Right atrium auricular region (tissue), 2 donors: ENCODE measurements around the gene PRUNE2. TPM values are rescaled to one million over a fixed set of nuclear protein-coding genes. Genes with fewer than 3 reads are reported as not detected.
"Not testable (repeated sequence)": the region's sequence is repeated elsewhere in the genome, so short reads cannot be mapped to it uniquely, and the experiment has no call there.

Experiments
- DNase-seq: peaks from one replicate; pipeline ENCODE4 v3.0.0-alpha.2; 2019; ENCODE audit warnings: low spot score
- H3K27ac ChIP-seq, 2 donors: fragments of 200-600 bp; sonication (generic); 1 replicate in 1 of 2; 2 replicates in 1 of 2; pipeline ENCODE4 v1.5.1; 2016 to 2019
- H3K27me3 ChIP-seq, 2 donors: fragments of 200-600 bp; sonication (generic); one replicate each; pipeline versions ENCODE4 v1.5.1 to v1.6.0; 2017 to 2019
- H3K36me3 ChIP-seq: fragments of 200-600 bp; sonication (generic); one replicate; pipeline ENCODE4 v1.5.1; 2016
- H3K4me1 ChIP-seq, 2 donors: fragments of 200-600 bp; sonication (generic); one replicate each; pipeline versions ENCODE4 v1.5.1 to v1.6.0; 2017 to 2019
- H3K4me3 ChIP-seq, 2 donors: fragments of 200-600 bp; sonication (generic); 1 replicate in 1 of 2; 2 replicates in 1 of 2; pipeline ENCODE4 v1.5.1; 2017 to 2019; ENCODE audit warnings: mild to moderate bottlenecking in 1 of 2, moderate library complexity in 1 of 2
- H3K9me3 ChIP-seq, 2 donors: fragments of 200-600 bp; sonication (generic); one replicate each; pipeline ENCODE4 v1.5.1; 2019
- total RNA-seq, 2 donors: library from RNA; depleted of rRNA; stranded (reverse); fragments of >200 nt; gene quantifications; one replicate each; pipeline ENCODE4 v1.1.0, GENCODE V29; 2016
- TF ChIP-seq, protein P1 (sequence below), 2 donors: fragments of 200-600 bp; sonication (generic); IDR thresholded peaks; one replicate each; pipeline ENCODE4 v1.5.1; 2019; ENCODE audit warnings: antibody characterized with exemption in 2 of 2

Gene PRUNE2
- total RNA-seq, 2 donors from 2014 or later, result 15.4 to 28.5 TPM

DNA sequence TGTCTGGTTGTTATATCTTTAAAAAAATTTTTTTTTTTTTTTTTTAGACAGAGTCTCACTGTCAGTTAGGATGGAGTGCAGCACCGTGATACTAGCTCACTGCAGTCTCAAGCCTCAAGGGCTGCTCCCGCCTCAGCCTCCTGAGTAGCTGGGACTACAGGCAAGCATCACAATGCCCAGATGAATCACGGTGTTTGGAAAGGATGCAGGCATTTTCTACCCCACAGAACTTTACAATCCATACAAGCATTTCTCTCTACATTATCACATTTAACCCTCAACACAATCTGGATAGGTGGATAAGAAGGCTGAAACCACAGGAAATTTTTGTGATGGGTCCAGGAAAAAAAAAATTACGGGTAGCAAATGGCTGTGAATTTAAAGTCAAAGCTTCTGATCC lies 147.4 kb downstream of the PRUNE2 start:
- Histone ChIP-seq H3K36me3 (no peaks in the 10 kb centered on the region), H3K9me3 (no peaks in the 10 kb centered on the region), H3K27ac (no peak overlapping the region), H3K4me1 (no peaks in the 10 kb centered on the region), H3K27me3 (no peaks in the 10 kb centered on the region), H3K4me3 (no peak overlapping the region)
- TF ChIP-seq, protein P1, sequence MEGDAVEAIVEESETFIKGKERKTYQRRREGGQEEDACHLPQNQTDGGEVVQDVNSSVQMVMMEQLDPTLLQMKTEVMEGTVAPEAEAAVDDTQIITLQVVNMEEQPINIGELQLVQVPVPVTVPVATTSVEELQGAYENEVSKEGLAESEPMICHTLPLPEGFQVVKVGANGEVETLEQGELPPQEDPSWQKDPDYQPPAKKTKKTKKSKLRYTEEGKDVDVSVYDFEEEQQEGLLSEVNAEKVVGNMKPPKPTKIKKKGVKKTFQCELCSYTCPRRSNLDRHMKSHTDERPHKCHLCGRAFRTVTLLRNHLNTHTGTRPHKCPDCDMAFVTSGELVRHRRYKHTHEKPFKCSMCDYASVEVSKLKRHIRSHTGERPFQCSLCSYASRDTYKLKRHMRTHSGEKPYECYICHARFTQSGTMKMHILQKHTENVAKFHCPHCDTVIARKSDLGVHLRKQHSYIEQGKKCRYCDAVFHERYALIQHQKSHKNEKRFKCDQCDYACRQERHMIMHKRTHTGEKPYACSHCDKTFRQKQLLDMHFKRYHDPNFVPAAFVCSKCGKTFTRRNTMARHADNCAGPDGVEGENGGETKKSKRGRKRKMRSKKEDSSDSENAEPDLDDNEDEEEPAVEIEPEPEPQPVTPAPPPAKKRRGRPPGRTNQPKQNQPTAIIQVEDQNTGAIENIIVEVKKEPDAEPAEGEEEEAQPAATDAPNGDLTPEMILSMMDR (IDR thresholded peaks at IDR 0.05), result no peak
- DNase-seq, result no peak

DNA sequence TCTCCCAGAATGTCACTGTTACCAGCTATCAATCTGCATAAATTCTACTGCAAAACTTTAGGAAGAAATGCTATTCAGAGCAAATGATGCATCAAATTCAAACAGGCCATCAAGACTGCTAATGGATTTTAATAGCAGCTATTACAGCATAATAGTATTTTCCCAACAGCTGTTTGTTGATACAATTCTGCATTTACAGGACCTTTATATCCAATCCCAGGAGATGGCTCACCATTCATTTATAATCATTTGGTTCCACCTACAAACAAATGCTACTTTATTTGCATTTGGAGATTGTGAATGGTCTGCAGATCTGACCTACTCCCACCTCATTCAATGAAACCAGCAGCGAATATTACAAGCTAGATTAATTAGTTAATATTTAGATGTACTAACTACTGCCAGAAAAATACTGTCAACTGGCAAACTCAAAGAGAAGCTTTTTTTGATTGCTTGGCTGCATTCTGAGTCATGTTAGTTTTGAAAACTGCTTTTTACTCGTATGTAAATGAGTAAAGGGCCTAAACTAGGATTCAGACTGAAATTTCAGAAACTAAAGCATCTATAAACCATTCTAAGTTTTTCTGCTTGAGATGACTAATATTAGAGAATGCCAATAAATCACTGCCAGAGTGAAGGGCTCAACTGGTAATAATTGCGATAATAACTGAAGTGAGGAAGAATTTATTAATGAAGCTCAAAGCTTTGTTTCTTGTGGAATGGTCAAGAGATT lies 148.8 kb downstream of the PRUNE2 start:
- TF ChIP-seq, protein P1 (IDR thresholded peaks at IDR 0.05), result no peak
- no peak overlapping the region for H3K27ac ChIP-seq
- no peak overlapping the region for H3K4me3 ChIP-seq
- no peaks in the 10 kb centered on the region for H3K4me1 ChIP-seq
- no peak for DNase-seq
- H3K9me3 ChIP-seq, result no peaks in the 10 kb centered on the region
- no peaks in the 10 kb centered on the region for H3K36me3 ChIP-seq
- H3K27me3 ChIP-seq, result no peaks in the 10 kb centered on the region

DNA sequence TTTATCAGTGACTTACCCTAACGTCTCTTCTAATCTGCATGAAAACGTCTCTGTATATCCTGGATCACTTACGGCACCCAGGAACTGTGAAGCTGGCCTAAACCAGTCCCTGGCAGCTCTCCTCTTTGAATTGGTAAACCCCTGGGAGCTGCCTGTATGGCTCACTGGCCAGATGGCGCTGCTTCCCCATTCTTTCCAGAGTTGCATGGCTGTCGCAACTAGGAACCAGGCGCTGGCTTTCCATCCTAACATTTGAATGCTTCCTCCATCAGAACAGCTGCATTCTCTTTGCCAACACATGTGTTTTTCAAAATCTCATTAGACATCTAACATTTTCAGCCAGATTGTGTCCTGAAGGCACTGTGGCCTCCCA lies 149.7 kb downstream of the PRUNE2 start:
- H3K4me1 ChIP-seq, result no peaks in the 10 kb centered on the region
- no peaks in the 10 kb centered on the region for H3K9me3 ChIP-seq
- no peak overlapping the region for H3K4me3 ChIP-seq
- no peaks in the 10 kb centered on the region for H3K27me3 ChIP-seq
- TF ChIP-seq, protein P1 (IDR thresholded peaks at IDR 0.05), result peak in 1 of 2 donors; percentile 34
- no peak overlapping the region for H3K27ac ChIP-seq
- DNase-seq, result no peak
- no peaks in the 10 kb centered on the region for H3K36me3 ChIP-seq

DNA sequence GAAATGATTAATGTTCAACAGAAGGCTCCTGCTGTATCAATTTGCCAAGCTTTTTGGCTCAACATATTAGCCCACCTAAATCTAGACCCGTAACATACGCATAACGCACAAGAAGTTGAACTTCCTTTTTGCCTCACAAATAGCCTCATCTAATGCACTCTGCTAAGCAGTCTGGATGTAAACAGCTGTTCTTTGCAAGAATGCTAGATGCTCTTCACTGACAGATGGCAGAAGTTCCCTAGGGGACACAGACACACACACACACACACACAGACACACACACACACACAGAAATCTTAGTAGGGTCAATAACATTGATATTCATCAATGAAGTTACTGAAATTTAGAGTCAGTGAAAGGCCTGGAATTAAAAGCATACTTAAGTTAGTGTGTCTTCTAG lies 154.9 kb downstream of the PRUNE2 start:
- H3K4me3 ChIP-seq, result no peak overlapping the region
- DNase-seq, result no peak
- no peaks in the 10 kb centered on the region for H3K4me1 ChIP-seq
- no peaks in the 10 kb centered on the region for H3K9me3 ChIP-seq
- no peaks in the 10 kb centered on the region for H3K27me3 ChIP-seq
- H3K36me3 ChIP-seq, result no peaks in the 10 kb centered on the region
- no peak overlapping the region for H3K27ac ChIP-seq
- TF ChIP-seq, protein P1 (IDR thresholded peaks at IDR 0.05), result no peak

DNA sequence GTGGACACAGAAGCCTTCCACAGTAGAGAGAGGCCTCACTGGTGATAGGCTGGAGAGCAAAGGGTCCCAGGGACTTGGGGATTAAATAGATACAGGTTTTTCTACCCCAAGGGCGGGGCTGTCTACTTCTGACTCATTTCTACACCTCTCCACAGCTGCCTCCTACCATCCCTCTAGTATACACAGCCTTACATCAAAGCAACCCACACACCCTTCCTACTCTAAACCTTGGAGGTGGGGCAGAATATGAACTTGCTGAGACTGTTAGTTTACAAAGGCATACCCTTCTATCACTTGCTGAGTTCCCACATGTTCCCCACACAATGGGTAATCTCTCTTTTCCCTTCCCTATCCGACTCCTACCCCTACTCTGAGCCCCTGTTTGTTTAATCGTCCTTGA lies 161.6 kb downstream of the PRUNE2 start:
- Histone ChIP-seq H3K4me1 (no peaks in the 10 kb centered on the region), H3K4me3 (no peak overlapping the region), H3K9me3 (peaks cover 0 to 7% of the 10 kb centered on the region in 2 donors), H3K36me3 (no peaks in the 10 kb centered on the region), H3K27me3 (no peaks in the 10 kb centered on the region), H3K27ac (no peak overlapping the region)
- TF ChIP-seq, protein P1 (IDR thresholded peaks at IDR 0.05), result no peak
- DNase-seq, result no peak

DNA sequence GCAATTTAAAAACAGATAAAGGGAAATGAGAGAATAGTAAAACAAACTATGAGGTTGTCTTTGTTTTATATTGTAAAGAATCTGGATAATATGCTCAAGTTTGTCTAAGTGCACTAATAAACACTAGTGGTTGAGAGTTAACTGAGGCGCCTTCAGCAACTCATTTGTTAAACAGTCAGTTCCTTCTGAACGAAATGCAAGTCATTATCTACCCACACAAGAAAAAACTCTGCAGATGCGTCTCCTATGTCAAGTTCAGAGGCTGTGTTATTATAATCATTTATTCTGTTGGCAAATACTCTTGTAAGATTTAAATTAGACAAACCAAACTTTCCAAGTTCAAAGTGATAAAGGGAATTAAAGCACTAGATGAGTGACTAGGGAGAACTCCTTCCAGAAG lies 162.0 kb downstream of the PRUNE2 start:
- DNase-seq, result no peak
- H3K27me3 ChIP-seq, result no peaks in the 10 kb centered on the region
- TF ChIP-seq, protein P1 (IDR thresholded peaks at IDR 0.05), result no peak
- no peak overlapping the region for H3K27ac ChIP-seq
- H3K4me3 ChIP-seq, result no peak overlapping the region
- H3K9me3 ChIP-seq, result peaks cover 0 to 7% of the 10 kb centered on the region in 2 donors
- H3K36me3 ChIP-seq, result no peaks in the 10 kb centered on the region
- no peaks in the 10 kb centered on the region for H3K4me1 ChIP-seq

DNA sequence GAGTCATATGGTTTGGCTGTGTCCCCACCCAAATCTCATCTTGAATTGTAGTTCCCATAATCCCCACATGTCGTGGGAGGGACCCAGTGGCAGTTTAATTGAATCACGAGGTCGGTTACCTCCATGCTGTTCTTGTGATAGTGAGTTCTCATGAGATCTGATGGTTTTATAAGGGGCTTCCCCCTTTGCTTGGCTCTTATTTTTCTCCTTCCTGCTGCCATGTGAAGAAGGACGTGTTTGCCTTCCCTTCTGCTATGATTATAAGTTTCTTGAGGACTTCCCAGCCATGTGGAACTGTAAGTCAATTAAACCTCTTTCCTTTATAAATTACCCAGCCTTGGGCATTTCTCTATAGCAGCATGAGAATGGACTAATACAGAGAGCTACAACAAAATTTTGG lies 163.0 kb downstream of the PRUNE2 start:
- DNase-seq, H3K36me3 ChIP-seq, H3K4me1 ChIP-seq, H3K27ac ChIP-seq, H3K4me3 ChIP-seq, H3K9me3 ChIP-seq, H3K27me3 ChIP-seq: not testable (repeated sequence)
